K562 (cell line): ENCODE measurements around the gene PDE4D. TPM values are rescaled to one million over a fixed set of nuclear protein-coding genes. Genes with fewer than 3 reads are reported as not detected.

Experiments used
- ATAC-seq: fragments of 200-7000 bp; cut with Tn5 transposase; 3 replicates; pipeline ENCODE4 v1.9.1; 2020; ENCODE audit warnings: moderate library complexity
- BruUV-seq: library from RNA; stranded (reverse); fragments of 400-500 nt; replicated peaks from 2 replicates; lab custom pipeline; 2021; lab: Mats Ljungman, UMichigan
- CTCF ChIA-PET: fragments of 300-600 bp; formaldehyde crosslinking; extraction: SDS; loops from one replicate; lab custom pipeline; 2021; ENCODE audit warnings: low intra/inter-chr PET ratio; lab: Yijun Ruan, JAX
- POLR2A ChIA-PET: fragments of 300-600, 350-650 bp; sonication (Branson Sonifier 250); formaldehyde crosslinking; extraction: SDS; loops from one replicate; lab custom pipeline; 2021; ENCODE audit warnings: antibody characterized with exemption, inconsistent platforms; lab: Yijun Ruan, JAX
- DNase-seq, 4 experiments: peaks; one replicate each; pipeline versions ENCODE4 v3.0.0 to v3.0.0-alpha.2; 2011 to 2018; ENCODE audit warnings: low spot score in 3 of 4, mixed read lengths in 3 of 4; ENCODE audit errors: extremely low read depth in 1 of 4
- FAIRE-seq: peaks from 2 replicates; lab custom pipeline; 2011; peaks lifted over from hg19 to GRCh38; lab: Jason Lieb, UNC
- H2AFZ ChIP-seq: 2 replicates; pipeline ENCODE4 v1.6.0; 2011; ENCODE audit warnings: low read depth, low read length, control low read depth, inconsistent platforms
- H3K27ac ChIP-seq: fragments of 200-600 bp; 3 replicates; pipeline ENCODE4 v1.8.0; 2011; ENCODE audit warnings: low read depth, mild to moderate bottlenecking, control low read depth, inconsistent platforms, low read length, moderate library complexity, mixed read lengths; ENCODE audit errors: extremely low read depth
- H3K27me3 ChIP-seq, 2 experiments: fragments of 300-600 bp in 1 of 2; 2 replicates in 1 of 2; 3 replicates in 1 of 2; pipeline versions ENCODE4 v1.6.0 to v1.8.0; 2011; ENCODE audit warnings: inconsistent platforms in 2 of 2, low read length in 2 of 2, mild to moderate bottlenecking in 1 of 2, mixed read lengths in 1 of 2, moderate library complexity in 1 of 2; ENCODE audit not compliant: control insufficient read depth in 2 of 2, insufficient read depth in 2 of 2
- H3K36me3 ChIP-seq: fragments of 300-600 bp; 3 replicates; pipeline ENCODE4 v1.8.0; 2011; ENCODE audit warnings: mild to moderate bottlenecking, low read length, inconsistent platforms; ENCODE audit not compliant: control insufficient read depth, insufficient read depth
- H3K4me1 ChIP-seq, 2 experiments: fragments of 200-600 bp in 1 of 2; replicated peaks in 1 of 2; 2 replicates in 1 of 2; 3 replicates in 1 of 2; pipeline versions ENCODE4 v1.5.1 to v1.8.0; 2011; ENCODE audit warnings: inconsistent platforms in 2 of 2, low read length in 2 of 2, mild to moderate bottlenecking in 1 of 2, mixed read lengths in 1 of 2, moderate library complexity in 1 of 2; ENCODE audit not compliant: control insufficient read depth in 2 of 2, insufficient read depth in 2 of 2
- H3K4me2 ChIP-seq: 2 replicates; pipeline ENCODE4 v1.6.1; 2011; ENCODE audit warnings: low read length, control low read depth, inconsistent platforms, mixed read lengths; ENCODE audit not compliant: insufficient read depth
- H3K4me3 ChIP-seq: fragments of 200-600 bp; sonication (generic), shearing (Covaris generic); 2 replicates; pipeline ENCODE4 v1.5.1; 2016; ENCODE audit warnings: control low read depth, inconsistent platforms
- H3K79me2 ChIP-seq: fragments of 200-600 bp; 3 replicates; pipeline ENCODE4 v1.8.0; 2011; ENCODE audit warnings: low read length, inconsistent platforms; ENCODE audit not compliant: control insufficient read depth, insufficient read depth
- H3K9ac ChIP-seq, 2 experiments: 2 replicates each; pipeline versions ENCODE4 v1.6.0 to v1.6.1; 2011; ENCODE audit warnings: low read depth in 2 of 2, low read length in 2 of 2, control low read depth in 1 of 2, inconsistent platforms in 1 of 2, mild to moderate bottlenecking in 1 of 2, mixed read lengths in 1 of 2; ENCODE audit not compliant: insufficient read depth in 1 of 2
- H3K9me1 ChIP-seq: one replicate; pipeline ENCODE4 v1.6.0; 2011; ENCODE audit warnings: inconsistent platforms, mild to moderate bottlenecking, low read length, moderate library complexity; ENCODE audit not compliant: control insufficient read depth, insufficient read depth
- H3K9me3 ChIP-seq: replicated peaks from 2 replicates; pipeline ENCODE4 v1.5.1; 2011; ENCODE audit warnings: low read depth, low read length, inconsistent platforms; ENCODE audit not compliant: control insufficient read depth, insufficient read depth
- H4K20me1 ChIP-seq: replicated peaks from 2 replicates; pipeline ENCODE4 v1.6.1; 2011; ENCODE audit warnings: low read length, inconsistent platforms, mixed read lengths; ENCODE audit not compliant: control insufficient read depth, insufficient read depth
- DIDO1 ChIP-seq: fragments of 450-650 bp; IDR thresholded peaks from 2 replicates; pipeline ENCODE4 v1.6.1; 2016; ENCODE audit warnings: low read depth, missing biosample characterization, missing genetic modification characterization
- EP400 ChIP-seq: fragments of 450-650 bp; IDR thresholded peaks from 2 replicates; pipeline ENCODE4 v1.6.1; 2017; ENCODE audit warnings: antibody characterized with exemption, mild to moderate bottlenecking, moderate library complexity
- HBP1 ChIP-seq: fragments of 450-650 bp; formaldehyde crosslinking; IDR thresholded peaks from 2 replicates; pipeline ENCODE4 v1.4.0; 2022; ENCODE audit warnings: missing genetic modification characterization
- HDAC2 ChIP-seq: fragments of 450-650 bp; IDR thresholded peaks from 2 replicates; pipeline ENCODE4 v1.6.1; 2016; ENCODE audit warnings: mild to moderate bottlenecking
- MCM2 ChIP-seq: fragments of 450-650 bp; IDR thresholded peaks from 2 replicates; pipeline ENCODE4 v1.6.1; 2017; ENCODE audit warnings: low read depth, mild to moderate bottlenecking
- MTA3 ChIP-seq: fragments of 450-650 bp; formaldehyde crosslinking; IDR thresholded peaks from 2 replicates; pipeline ENCODE4 v1.6.1; 2017; ENCODE audit warnings: mild to moderate bottlenecking, borderline replicate concordance
- NFYB ChIP-seq: IDR thresholded peaks from 2 replicates; pipeline ENCODE4 v1.6.1; 2011; ENCODE audit warnings: mild to moderate bottlenecking, moderate library complexity; ENCODE audit not compliant: insufficient read length; ENCODE audit errors: extremely low read depth
- PHB ChIP-seq: fragments of 250-450 bp; sonication (Bioruptor Pico); IDR thresholded peaks from 2 replicates; pipeline ENCODE4 v1.5.0; 2021
- RBM15 ChIP-seq: fragments of 200-400 bp; formaldehyde crosslinking; IDR thresholded peaks from 2 replicates; pipeline ENCODE4 v1.6.1; 2018; ENCODE audit warnings: mild to moderate bottlenecking, low read length, moderate library complexity; ENCODE audit not compliant: insufficient read depth
- SMAD4 ChIP-seq: fragments of 250-450 bp; sonication (Bioruptor Pico); conservative IDR thresholded peaks from 2 replicates; pipeline ENCODE4 v1.8.0; 2021; ENCODE audit warnings: inconsistent platforms, mild to moderate bottlenecking, moderate library complexity
- STAG1 ChIP-seq: sonication (generic); formaldehyde crosslinking; IDR thresholded peaks from 2 replicates; pipeline ENCODE4 v1.5.0; 2020; ENCODE audit warnings: missing genetic modification reagents, borderline replicate concordance
- TBL1XR1 ChIP-seq, 2 experiments: IDR thresholded peaks; 2 replicates each; pipeline ENCODE4 v1.6.1; 2012; ENCODE audit warnings: improper control_type of control experiment in 2 of 2, low read length in 2 of 2, mild to moderate bottlenecking in 1 of 2
- THRB ChIP-seq: fragments of 450-650 bp; formaldehyde crosslinking; conservative IDR thresholded peaks from 2 replicates; pipeline ENCODE4 v1.4.0; 2022; ENCODE audit warnings: mild to moderate bottlenecking, missing genetic modification characterization
- ZNF12 ChIP-seq: sonication (generic); formaldehyde crosslinking; IDR thresholded peaks from 2 replicates; pipeline ENCODE4 v1.4.0; 2020; ENCODE audit warnings: mild to moderate bottlenecking, missing genetic modification reagents
- WGBS: fragments of 100-300 bp; shearing (Covaris generic); methylation state at CpG from one replicate; pipeline ENCODE4 v1.1.6; 2016; ENCODE audit warnings: low coverage, mixed read lengths; ENCODE audit not compliant: insufficient coverage; ENCODE audit errors: missing lambda C conversion rate; 5-methylcytosine and 5-hydroxymethylcytosine counted together
- in situ Hi-C: fragments of 300-500 bp; cut with MboI; formaldehyde crosslinking; loops from 4 replicates; pipeline ENCODE4 v1.15.0; 2018; ENCODE audit warnings: inconsistent platforms, mixed read lengths
- intact Hi-C: fragments of 100-400 bp; cut with micrococcal nuclease; formaldehyde crosslinking; loops from 2 replicates; pipeline ENCODE4 v1.14.2; 2022
- polyA plus RNA-seq, 8 experiments: library from polyadenylated mRNA; depleted of rRNA in 4 of 8; stranded (reverse) in 5 of 8; unstranded in 3 of 8; fragments of >200 nt; fragmentation: Nextera tagmentation in 2 of 8; fragmentation: Illumina TruSeq in 1 of 8; extraction: Ambion mirVana in 2 of 8; extraction: Trizol in 1 of 8; gene quantifications; 2 replicates each; pipeline versions ENCODE4 v1.2.1 to v1.2.3, GENCODE V29; 2011 to 2014; ENCODE audit warnings: inconsistent platforms in 1 of 8, missing spikeins in 1 of 8
- total RNA-seq, 7 experiments: library from RNA; depleted of rRNA in 6 of 7; stranded (reverse); fragments of >200 nt in 6 of 7; fragmentation: Illumina TruSeq in 2 of 7; extraction: Trizol in 2 of 7; gene quantifications; 2 replicates each; pipeline versions ENCODE4 v1.2.1 to v1.2.3, GENCODE V29; 2011 to 2021; ENCODE audit warnings: low replicate concordance in 1 of 7
- TF ChIP-seq, protein P1 (sequence below): fragments of 450-650 bp; conservative IDR thresholded peaks from 2 replicates; pipeline ENCODE4 v1.6.1; 2016; ENCODE audit warnings: missing genetic modification characterization, low read depth, mild to moderate bottlenecking, control low read depth, missing compliant biosample characterization

PDE4D gene
- total and polyA plus RNA-seq, 9 of the 15 experiments (the other 6 are each of a cell fraction or from before 2014, with no cell fraction given), result 0.04 to 0.46 (median 0.13) TPM

GRCh38 chr5:59116231-59116865 is 777.2 kb downstream of the PDE4D start:
- Histone ChIP-seq H4K20me1 (no peaks in the 10 kb centered on the region), H3K4me1 (no peaks in the 10 kb centered on the region), H3K36me3 (no peaks in the 10 kb centered on the region), H3K4me2 (no peak overlapping the region), H3K4me3 (no peak overlapping the region), H3K27ac (no peak overlapping the region), H3K9me3 (no peaks in the 10 kb centered on the region), H2AFZ (no peak overlapping the region), H3K27me3 (no peaks in the 10 kb centered on the region), H3K9ac (no peak overlapping the region), H3K9me1 (no peaks in the 10 kb centered on the region), H3K79me2 (no peaks in the 10 kb centered on the region)
- ChIA-PET POLR2A (interaction anchor here (0.6 kb wide), 1 partner anchor 1434 kb away, joined by 3 read pairs; no protein-coding TSS in a partner anchor), CTCF (no interaction called here)
- DNase-seq, result no peak
- intact Hi-C loops (no loop called here), in situ Hi-C loops (no loop called here)
- FAIRE-seq, result no peak
- under 1% methylated on average over 11 of the region's 11 CpGs for WGBS
- no peak for ATAC-seq
- BruUV-seq, result no TSS peak
- no peak for TF ChIP-seq STAG1 (CRISPR knock-in tag)
- TF ChIP-seq NFYB, result no peak
- TF ChIP-seq HDAC2, result no peak
- TF ChIP-seq THRB (CRISPR knock-in tag), result no peak
- TF ChIP-seq PHB, result no peak
- no peak for TF ChIP-seq MCM2
- TF ChIP-seq SMAD4 (CRISPR knock-in tag), result no peak
- TF ChIP-seq HBP1, result no peak
- no peak for TF ChIP-seq MTA3
- TF ChIP-seq DIDO1 (tag), result no peak
- TF ChIP-seq ZNF12 (CRISPR knock-in tag), result no peak
- TF ChIP-seq RBM15, result no peak
- no peak for TF ChIP-seq EP400
- no peak for TF ChIP-seq TBL1XR1 (IDR thresholded peaks at IDR 0.05; ENCODE audit: low read length in 2 of 2)
- TF ChIP-seq, protein P1, sequence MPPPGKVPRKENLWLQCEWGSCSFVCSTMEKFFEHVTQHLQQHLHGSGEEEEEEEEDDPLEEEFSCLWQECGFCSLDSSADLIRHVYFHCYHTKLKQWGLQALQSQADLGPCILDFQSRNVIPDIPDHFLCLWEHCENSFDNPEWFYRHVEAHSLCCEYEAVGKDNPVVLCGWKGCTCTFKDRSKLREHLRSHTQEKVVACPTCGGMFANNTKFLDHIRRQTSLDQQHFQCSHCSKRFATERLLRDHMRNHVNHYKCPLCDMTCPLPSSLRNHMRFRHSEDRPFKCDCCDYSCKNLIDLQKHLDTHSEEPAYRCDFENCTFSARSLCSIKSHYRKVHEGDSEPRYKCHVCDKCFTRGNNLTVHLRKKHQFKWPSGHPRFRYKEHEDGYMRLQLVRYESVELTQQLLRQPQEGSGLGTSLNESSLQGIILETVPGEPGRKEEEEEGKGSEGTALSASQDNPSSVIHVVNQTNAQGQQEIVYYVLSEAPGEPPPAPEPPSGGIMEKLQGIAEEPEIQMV (tag), result no peak
